SIG-M5 (cell line): ENCODE measurements around the gene TACR1.
"Not testable (repeated sequence)": the region's sequence is repeated elsewhere in the genome, so short reads cannot be mapped to it uniquely, and the experiment has no call there.

Experiments used
- DNase-seq: peaks from one replicate; lab custom pipeline; 2025; lab: John Stamatoyannopoulos, UW

TACR1 gene

DNA sequence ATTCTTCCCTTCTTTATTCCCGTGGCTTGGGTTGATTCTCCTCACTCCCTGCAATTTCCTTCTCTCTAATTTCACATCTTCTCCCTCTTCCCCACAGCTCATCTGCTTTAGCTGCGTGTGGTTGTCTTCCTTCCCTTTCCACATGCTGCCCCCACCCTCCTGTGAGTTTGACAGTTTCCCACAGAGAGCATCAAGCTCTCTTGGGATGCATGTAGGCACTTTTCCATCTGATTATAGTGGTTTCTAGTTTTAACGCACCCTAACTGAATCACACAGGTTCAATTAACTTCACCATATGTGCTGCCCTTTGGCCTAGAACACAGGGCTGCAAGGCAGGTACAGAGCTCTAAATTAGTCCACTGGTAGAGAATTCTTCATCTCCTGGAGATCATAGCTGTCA is 110.5 kb downstream of the TACR1 start:
- no peak for DNase-seq

DNA sequence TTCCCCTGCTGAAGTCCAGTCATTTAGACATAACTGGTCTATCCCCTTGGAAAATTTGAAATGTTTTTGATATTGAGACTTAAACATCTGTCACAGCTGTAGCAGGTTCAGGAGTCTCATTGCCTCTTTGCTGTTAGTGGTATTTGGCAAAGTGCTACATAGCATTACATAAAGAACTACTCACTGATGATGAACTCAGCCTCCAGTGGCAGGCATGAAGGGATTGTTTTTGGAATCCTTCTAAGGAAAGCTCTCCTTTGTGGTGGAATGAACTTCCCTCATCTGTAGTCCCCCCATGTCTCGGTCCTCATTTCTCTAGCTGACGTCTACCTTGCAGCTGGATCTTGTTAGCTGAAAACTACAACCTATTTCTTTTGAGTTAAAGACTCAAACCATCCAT is 111.6 kb downstream of the TACR1 start:
- DNase-seq = no peak

DNA sequence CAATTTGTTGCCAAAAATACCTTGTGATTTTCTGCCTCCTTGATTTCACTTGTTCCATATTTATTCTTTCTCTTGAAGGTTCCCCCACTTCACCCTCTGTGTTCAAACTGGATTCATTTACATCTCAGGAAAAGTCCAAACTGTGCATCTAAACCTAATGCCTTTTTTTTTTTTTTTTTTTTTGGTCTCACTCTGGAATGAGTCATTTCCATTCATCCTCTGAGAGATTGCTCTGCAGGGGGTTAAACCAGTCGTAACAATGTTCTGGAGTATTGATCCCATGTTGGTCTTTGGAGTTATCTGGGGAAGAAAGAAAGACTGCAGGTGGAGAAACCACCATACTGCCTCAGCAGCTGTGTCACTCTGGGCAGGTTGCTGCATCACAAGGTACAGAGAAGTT is 119.7 kb downstream of the TACR1 start:
- no peak for DNase-seq

DNA sequence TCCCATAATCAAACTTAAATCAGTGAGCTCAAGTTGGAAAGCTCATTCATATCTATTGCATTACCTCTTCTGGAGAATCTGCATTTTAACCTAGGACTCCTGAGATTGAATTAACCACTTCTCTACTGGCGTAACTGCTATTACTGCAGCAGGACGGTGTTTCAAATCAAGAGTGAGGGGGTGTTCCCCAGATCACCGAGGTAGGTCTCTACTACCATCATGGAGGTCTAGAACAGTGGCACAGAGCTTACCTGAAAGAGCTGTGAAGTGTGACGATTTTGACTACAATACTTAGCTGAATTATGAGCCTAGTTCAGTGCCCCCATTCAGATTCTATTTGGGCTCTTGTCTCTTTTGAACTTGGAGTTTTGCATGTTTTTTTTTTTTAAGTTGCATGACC is 121.4 kb downstream of the TACR1 start:
- no peak for DNase-seq

DNA sequence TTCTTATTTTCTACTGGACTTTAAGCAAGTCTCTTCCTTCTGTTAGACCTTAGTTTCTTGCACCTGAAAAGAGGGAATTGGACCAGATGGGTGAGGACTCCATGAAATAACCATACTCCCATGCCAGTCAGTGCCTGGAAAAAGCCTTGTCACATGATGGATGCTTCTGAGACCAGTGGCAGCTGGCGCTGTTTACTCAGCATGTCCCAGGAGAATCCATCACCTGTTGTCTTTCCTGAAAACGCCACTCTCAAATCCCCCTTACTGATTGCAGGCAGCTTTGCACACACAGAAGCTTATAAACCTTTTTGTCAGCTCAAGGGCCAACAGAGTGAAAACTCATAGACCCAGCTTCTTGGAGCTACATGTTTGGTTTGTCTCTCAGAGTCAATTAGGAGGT is 123.2 kb downstream of the TACR1 start:
- no peak for DNase-seq

DNA sequence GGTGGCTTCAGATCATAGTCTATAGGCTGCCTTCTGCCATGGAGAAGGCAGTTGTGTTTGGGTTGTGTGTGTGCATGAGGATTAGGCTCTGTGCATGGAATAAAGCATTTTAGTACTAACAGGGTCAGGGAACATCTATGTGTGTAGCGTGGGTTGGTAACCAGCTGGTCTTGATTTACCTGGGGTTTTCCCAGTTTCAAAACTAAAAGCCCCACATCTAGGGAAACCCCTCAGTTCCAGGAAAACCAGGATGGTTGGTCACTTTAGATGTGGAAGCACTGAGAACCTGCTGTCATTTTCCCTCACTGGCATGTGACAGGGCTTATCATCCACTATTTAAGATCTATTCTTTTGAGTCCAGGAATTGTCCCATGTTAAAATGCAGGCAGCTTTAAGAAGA is 124.6 kb downstream of the TACR1 start:
- no peak for DNase-seq

DNA sequence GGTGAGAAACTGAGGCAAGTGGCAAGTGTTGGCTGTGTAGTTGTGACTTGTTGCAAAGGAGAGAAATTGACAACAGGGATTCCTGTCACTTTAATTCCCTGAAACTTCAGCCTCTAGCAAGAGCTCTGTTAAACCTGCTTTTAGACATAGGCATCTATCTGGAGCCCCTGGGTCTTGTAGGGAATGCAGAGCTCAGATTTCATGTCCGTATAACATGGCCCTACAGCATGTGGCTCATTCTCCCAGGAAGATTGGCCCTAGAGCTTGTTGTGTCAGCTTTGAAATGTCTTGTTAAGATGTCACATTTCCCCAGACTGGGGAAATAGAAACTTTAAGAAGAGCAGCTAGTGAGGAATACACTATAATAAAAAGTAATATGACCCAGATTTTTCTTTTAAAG is 125.1 kb downstream of the TACR1 start:
- DNase-seq = no peak

DNA sequence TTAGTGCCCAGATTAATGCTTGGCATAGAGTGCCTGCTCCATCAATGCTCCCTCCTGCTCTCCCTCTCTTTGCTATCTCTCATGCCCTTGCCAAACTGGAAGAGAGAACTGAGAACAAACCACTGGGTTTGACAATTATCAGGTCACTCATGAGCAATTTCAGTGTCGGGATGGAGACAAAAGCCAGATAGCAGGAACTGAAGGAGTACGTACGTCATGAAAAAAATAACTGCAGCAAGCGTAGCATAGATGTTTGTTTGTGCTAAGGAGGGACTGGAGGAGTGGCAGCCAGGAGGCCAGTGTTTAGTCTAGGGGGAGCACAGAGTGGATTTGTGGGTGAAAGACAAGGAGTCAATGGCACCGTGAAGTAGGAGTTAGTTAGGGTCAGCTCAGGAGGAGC is 127.6 kb downstream of the TACR1 start:
- DNase-seq = no peak

DNA sequence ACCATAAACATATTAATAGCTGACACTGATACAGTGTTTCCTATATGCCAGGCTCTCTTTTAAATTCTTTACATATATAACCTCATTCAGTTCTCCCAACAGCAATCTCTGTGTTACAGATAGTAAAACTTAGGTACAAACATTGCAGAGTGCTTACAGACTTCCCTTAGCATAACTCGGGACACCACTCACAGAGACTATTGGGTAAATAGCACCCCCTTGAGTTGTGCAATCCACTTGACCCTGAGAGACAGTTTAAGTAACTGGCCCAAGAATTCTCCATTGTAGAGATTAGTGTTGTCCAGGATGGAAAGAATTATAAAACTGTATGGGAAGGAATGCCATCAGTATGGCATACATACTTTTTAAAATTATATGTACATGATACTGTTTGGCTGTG is 130.8 kb downstream of the TACR1 start:
- no peak for DNase-seq

DNA sequence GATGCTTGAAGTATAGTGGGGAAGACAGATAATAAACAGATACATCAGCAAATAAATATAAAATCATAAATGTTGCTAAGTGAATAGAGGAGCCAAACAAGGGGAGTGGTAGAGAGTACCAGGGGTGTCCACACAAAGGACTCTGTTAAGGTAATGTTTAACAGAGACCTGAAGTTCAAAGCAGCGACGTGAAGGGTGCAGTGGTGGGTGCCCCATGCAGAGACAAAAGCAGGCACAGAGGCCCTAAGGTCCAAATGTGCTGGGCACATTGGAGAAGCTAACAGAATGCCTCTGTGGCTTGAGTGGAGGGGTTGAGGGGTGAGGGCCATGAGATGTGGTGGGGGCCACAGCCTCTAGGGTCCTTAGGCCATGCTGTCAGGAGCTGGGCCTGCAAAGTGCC is 131.8 kb downstream of the TACR1 start:
- DNase-seq = no peak

DNA sequence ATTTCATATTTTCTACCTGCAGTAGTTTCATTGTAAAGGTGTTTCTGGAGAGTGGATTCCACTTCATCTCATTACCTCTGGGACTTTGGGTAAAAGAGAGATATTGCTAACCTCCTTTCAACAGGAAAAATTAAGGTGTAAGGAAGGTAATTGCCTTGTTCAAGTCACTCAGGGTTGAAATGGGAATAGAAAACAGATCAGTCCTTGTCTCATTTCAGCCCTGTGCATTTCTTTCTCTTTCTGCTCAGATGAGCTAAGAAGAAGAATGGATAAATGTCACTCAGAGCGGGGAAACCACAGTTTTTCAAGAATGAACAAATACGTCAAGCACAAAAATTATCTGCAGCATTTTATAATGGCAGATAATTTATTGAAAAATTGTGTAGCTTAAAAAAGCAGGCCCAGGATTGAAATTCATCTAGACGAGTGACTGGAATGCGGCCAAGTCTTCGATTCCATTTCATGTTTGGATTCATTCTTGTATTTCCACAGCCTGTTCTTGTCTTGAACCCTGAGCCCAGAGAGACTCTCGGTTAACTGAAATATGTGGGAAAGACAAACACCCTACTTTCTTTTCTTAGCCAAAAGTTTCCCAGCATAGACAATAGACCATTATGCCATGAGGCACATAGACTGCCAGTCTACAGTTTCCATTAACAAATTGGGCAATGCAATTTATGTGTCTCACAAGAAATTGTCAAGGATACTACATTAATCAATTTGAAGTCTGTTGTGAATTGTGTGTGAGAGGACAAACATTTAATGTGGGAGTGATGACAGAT is 133.0 kb downstream of the TACR1 start:
- no peak for DNase-seq

DNA sequence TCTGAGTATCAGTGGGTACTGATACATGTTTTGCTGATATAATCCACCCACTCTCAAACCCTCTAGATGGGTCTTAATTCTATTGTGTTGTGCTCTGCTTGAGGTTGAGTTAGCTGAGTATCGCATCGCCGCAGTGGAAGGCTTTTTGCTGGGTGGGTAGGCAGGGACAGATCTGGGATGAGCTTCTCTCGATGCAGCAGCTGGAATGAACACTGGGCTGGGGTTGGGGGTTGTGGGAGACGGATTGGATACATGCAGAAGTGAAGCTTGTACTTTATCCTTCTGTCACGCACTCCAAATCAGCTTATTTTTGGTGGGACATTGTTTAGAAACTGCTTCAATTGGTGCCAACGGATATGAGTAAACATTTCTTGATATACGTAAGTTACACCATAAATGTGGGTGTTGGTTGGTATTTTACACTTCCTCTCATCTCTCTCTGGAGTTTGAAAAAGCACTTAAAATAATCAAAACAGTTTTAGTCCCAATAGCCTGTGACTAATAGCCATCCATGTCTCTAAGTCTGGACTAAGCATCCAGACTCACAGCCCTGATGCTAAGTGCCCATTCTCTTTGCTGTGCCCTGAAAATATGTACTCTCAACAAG is 133.8 kb downstream of the TACR1 start:
- no peak for DNase-seq

DNA sequence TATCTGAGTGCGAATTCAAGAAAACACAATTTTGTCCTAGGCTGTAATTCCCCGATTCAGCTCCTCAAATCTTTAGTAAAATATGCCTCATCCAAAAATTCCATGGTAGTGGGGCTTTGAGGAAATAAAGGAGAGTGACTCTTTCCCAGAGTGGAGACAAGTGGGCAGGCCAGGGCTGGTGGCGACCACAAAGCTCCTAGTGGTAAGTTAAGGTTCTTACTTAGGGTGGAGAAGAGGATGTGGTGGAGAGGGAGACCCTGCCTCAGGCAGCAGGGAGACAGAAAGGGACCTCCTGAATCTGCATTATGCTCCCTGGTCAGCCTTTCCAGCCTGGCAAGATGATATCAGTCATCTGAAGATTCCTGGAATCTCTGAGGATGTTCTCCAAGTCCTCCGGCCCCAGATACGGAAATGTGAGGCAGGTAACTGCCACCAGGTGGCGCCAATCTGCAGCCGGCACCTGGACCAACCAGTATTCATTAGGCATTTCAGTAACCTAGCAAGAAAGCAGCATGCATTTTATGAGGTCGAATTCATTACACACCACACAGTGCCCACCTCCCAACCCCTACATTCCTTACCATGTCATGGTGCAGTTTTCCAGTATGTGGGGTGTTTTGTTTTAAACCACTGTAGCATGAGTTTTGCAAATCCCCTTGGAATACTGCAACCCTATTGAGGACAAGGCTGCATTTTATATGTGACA is 134.5 kb downstream of the TACR1 start:
- no peak for DNase-seq

DNA sequence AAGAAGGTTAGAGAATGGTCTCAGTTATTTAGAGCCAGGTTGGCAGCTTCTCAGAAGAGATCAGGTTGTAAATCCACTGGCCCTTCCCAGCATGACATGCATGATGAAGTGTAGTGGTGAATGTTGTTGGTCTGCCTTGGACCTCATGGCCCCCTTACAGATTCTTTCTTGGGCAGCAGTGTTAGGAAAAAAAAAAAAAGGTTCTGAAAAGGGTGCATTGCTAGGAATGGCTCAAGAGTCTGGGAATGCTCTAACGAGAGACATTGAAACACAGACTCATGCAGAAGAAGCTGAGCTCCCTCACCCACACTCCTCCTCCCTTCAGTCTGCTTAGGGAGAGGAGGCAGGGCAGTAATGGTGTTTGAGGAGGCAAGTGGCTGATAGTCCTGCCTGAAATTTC is 135.4 kb downstream of the TACR1 start:
- no peak for DNase-seq

DNA sequence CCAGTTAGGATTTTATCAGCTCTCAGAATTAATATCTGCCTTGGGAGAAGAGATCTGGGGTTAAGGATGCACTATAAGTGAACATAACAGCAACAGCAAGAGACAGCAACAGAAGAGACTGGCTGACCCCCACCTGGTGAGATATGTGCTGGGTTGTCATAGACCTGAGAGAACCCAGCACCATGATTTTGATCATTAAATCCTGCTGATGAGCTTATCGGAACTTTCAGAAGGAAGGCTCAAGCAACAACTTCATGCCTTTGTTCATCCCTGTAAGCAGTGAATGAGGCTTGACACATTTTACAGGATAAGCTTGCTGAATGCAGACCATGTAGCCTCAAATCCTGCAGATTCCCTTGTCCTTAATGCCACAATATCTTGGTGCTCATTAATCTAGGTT is 140.9 kb downstream of the TACR1 start:
- DNase-seq = no peak

DNA sequence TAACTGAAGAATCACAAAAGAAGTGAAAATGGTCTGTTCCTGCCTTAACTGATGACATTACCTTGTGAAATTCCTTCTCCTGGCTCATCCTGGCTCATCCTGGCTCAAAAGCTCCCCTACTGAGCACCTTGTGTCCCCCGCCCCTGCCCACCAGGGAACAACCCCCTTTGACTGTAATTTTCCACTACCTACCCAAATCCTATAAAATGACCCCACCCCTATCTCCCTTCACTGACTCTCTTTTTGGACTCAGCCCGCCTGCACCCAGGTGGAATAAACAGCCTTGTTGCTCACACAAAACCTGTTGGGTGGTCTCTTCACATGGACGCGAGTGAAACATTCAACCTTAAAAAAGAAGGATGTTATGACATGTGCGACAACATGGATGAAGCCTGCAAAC is 142.2 kb downstream of the TACR1 start:
- not testable (repeated sequence) for DNase-seq

DNA sequence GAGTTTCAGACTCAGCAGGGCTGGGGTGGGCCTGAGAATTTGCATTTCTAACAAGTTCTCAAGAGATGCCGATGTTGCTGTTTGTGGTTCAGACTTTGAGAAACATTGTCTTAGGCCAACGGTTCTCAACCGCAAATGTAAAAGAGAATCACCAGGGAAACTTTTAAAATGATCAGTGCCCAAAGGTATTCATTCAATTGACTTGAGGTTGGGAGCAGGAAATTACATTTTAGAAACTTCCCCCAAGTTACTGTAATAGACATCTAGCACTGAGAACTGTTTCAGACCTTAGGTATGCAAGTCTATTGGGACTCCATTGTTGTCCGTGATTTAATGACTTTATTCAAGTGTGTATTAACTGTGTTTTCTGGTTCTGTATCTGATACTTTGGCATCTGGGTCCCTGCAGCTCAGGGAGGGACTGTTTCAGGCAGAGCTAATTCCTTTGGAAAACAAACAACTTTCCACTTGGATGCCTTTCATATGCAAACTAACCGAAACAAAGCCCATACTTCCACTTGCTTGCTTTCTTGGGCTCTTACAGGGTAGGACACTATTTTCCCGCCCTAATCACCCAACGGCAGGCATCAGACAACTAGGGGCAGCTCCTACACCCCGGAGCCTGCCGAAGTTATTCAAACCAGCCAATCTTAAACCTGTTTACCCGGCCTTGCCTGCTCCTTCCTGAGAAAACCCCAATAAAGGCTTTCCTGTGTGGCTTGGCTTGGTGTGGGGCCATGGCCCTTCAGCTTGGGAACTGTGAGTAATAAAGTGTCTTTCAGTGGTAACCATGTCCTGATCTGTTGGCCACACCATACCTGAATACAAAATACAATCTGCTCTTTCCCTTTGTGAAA is 143.3 kb downstream of the TACR1 start:
- DNase-seq = no peak

DNA sequence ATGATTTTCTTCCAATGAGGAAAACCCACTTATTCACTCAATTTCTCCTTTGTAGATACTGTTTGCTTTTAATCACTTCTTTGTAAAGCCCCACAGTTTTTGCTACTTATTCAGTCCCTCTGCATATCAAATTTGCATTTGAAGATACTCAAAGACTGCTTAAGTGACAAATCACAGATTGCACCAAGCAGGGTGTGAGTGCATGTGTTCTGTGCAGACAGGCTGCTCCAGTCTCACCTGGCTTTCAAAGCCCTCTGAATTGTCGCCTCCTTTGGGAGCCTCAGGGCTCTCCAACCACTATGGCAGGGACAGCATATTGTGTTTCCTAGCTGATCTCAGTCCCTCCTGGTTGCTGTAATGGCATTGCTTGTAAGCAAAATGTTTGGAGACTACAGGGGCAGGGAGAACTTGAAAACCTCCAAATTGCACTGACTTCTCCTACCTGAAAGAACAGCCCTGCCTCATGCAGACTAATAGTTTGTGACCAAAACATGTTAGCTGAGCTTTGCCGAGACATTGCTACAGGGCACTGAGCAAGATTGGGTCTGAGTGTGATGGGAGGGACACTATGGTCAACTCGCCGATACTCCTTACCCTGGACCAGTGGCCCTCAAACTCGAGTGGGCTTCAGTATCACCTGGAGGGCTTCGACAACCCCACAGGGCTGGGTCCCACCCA is 144.0 kb downstream of the TACR1 start:
- DNase-seq = no peak

DNA sequence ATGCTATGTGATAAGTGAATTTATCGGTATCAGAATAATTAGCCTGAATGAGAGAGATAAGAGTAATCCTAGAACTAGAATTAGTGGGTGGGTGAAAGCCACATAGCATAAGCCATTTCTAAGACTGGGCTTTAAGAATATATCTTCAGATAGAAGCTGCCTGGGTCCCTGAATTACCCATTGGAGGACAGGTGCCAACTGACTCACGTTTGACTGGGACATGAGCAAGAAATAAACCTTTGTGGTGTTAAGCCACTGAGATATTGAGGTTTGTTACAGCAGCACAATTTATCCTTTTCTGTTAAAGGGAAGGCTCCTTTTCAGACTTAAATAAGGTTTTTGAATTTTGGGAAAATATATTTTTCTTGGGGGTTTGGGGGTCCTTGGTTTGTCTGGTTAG is 145.0 kb downstream of the TACR1 start:
- no peak for DNase-seq

DNA sequence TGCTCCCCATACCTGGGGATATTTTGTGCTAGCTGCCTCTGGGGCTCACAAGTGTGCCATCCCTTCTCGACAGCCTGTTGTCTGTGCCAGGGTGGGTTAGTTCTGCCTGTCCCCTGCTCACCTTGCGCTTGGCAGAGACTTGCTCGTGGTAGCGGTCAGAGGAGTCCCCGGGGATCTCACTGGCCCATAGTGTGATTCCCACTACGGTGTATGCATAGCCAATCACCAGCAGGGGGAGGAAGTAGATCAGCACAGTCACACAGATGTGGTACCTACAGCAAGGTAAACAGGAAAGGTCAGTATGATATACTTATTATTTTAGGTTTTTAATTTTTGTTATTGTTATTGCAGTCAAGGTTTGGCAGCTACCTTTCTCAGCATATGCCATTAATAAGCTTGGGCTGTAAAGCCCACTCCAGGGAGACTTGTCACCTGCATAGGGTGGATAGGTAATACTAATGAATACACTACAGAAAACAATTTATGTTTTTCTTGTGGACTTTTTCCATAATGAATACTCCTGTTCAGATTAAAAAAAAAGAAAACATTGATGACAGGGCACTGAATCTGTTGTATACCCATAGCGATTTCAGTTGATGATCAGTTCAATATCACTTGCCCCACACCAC is 145.7 kb downstream of the TACR1 start:
- DNase-seq = no peak

DNA sequence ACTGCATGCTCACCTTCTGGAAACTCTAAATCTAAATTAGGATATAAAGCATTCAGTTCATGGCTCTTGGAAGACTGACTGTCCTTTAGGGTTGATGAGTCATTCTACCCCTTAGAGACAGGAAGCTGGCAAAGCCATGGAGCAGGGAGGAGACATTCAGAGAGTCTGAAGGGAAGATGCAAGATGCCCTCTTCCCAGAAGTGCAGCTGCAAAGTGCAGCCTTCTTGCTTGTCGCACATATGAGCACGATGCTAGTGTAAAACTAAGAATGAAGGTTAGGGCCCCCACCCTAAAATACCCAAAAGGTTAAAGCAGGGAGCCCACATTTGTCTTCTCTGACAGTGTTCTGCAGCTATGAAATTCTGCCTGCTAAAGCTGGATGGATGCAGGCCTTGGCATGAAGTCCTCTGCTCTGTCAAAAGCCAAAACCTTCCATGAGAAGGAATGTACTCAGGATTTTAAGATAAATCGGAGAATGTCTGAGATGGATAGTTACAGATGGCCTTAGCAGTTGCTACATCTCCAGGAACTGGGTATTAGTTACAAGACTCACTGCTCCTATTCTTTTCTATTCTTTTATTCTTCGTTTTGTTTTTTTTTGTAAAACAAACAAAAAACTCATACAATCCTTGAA is 151.2 kb downstream of the TACR1 start:
- no peak for DNase-seq
